NOMO-1 treated with dmso at 0.1 percent for 144 hours (cell line): Measurements from ENCODE around the gene LRP2BP.
A peak's percentile ranks its signal among the peaks of the same experiment; 100 is the strongest.

ENCODE experiments used
- DNase-seq: peaks from one replicate; lab custom pipeline; 2025; ENCODE audit not compliant: unreplicated experiment; lab: John Stamatoyannopoulos, UW

LRP2BP gene

DNA sequence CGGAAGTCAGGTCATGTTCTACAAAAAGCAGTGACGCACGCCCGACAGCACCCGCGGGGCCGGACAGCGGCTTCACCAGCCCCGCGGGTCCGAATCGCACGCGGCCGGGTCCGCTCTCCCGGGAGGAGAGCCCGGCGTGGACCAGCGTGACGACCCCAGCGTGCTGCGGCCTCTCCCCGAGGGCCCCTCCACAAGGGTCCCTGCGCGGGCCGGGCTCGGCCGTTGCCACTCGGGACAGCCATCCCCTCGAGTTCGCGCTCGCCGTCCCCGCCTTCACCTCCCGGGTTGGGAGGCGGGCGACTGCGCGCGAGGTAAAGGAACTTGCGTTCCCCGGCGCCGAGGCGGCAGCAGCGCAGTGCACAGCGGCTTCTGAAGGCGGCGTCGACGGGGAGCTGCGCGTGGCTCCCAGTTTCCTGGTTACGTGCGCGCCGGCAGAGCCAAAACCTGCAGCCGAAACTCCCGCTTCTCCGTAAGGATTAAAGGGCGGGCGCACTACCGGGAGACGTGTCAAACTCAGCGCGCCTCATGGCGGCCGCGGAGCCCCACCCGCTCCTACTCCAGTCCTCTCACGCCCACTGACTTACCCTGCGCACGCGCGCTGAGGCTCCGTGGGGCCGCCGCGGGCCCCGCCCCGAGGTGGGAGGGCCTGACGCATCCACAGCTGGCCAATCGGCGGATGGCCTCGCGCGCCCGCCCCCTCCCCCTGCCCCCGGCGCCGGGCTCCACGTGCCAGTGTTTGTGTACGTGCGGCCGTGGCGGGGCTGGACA is 416 bp upstream of the LRP2BP start:
- DNase-seq = peak; percentile 92

DNA sequence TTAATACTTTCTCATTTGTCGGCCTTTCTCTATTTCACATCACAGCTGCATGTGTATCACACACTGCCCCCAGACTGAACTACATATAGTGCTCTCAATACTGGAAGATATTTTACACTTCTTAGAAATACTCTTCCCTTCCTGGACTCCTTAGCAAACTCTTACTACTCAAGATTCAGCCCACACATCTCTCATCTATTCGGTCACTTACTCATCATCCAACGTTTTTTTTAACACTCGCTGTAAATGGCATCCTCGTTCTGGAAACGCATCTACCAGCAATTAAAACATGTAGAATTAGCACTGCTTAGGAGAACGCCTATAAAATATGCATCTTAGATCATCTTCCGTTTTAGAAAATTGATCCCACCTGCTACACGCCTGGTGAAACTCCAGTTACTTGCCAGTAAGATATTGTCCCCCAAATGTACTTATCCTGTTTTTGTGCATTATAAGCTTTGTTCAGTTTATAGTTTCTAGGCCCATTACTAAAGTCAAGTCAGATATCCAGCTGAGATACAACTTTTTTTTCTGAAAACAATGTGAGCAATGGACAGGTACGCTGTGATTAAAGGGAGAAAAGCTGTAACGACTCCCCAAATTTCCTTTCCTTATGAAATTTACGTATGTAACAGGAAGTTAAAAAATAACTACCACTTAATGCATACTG is 1.0 kb downstream of the LRP2BP start:
- no peak for DNase-seq

DNA sequence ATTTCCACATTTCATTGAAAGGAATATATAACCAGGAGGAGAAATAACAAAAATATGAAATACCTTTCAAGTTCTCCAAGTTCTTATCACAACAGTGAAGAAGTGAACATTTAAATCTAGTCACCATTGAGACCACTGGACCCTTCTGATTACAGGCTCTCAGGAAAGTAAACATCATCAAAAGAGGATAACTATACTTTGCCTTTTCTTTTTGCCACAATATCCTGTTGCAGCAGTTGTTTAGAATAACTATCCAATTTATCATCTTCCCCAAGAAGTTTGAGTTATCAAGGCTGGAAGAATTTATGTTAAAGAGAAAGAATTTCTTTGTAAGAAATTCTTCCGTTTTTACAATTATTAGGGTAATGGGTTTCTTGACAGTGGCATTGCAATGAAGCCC is 3.6 kb downstream of the LRP2BP start:
- DNase-seq = no peak

DNA sequence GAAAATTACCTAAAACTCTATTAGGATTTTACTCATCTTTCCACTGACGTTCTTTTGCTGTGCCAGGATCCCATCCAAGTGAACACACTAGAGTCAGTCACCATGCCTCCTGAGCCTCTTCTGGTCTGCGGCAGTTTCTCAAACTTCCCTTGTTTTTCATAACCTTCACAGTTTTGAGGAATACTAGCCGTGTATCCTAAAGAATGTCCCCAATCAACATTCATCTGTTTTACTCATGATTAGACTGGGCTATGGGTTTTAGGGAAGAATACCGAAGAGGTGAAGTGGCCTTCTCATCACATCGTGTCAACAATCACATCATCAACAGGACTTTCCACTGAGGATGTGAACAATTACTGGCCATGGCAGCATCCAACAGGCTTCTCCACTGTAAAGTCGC is 4.8 kb downstream of the LRP2BP start:
- DNase-seq = no peak

DNA sequence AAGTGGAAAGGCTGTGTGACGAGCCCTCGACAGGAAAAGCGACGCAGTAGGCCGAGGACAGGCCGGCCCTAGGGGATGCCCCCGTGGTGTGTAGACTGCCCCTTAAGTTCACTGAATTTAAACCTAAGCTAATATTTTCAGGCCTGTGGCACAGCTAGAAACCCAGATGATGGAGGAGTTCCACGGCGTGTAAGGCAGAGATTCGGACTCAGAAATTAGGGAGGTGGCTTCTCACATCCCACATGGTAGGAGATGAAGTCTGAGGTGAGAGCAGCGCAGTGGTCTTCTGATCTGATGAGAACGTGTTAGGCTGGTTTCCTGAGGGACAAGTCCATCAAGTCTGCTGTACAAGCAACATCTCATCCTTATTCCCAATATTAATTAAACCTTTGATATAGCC is 7.8 kb downstream of the LRP2BP start:
- no peak for DNase-seq

DNA sequence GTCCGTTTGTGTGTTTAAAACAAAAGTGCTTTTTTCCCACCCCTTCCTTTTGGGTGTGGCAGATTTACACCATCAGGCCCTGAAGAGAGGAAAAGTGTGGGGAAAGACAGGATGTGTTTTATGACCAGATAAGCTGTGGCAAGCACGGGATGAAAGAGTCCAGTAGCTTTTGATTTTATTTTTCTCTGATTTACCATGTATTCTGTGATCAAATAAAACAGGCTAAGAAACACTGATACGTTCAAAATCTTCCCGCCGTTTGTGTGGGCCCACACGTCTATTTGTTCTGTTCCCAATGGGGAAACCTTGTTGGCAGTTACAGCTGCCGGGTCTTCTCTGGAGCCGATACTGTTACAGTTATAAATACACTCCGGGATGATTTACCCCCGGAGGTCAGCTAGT is 10.8 kb downstream of the LRP2BP start:
- DNase-seq = no peak

DNA sequence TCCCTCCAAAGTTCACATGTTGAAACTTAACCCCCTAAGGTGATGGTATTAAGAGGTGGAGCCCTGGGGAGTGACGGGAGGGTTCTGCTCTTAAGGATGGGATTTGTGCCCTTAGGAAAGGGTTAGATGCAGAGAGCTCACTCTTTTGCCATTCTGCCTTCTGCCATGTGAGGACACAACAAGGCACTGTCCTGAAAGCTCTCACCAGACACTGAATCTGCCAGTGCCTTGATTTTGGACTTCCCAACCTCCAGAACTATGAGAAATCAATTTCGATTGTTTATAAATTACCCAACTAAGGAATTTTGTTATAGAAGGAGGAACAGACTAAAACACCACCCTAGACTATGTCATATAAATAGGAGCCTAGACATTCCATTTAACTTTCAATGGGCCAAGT is 11.7 kb downstream of the LRP2BP start:
- DNase-seq = no peak

DNA sequence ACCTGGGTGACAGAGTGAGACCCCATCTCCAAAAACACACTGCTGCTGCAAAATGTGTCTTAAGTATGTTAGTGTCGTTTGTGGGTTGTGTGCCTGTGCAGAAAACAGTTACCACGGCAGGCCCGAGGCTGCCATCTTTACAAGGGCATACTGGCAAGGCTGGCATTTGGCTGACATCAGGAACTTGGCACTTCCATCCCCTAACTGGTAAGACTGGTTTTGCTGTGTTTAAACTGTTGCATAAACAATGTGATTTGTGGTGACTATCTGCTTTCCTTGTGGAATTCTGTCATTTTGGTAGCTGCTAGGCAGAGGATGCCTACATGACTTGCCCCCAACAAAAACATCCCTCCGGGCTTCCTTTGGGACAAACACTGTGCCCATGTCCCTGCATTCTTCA is 12.3 kb downstream of the LRP2BP start:
- no peak for DNase-seq

DNA sequence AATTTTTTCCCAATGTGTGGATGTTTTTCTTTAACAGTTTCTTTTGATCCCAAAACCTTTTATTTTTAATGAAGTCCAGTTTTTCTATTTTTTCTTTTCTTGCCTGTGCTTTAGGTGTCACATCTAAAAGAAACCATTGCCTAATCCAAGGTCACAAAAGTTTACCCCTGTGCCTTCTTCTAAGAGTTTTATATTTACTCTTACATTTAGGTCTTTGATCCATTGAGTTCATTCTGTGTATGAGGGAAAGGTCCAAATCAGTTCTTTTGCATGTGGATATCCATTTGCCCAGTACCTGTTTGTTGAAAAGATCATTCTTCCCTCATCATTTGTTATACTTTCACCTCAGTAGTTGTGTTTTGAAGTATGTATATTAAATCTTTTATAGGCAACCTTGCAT is 13.0 kb downstream of the LRP2BP start:
- no peak for DNase-seq

DNA sequence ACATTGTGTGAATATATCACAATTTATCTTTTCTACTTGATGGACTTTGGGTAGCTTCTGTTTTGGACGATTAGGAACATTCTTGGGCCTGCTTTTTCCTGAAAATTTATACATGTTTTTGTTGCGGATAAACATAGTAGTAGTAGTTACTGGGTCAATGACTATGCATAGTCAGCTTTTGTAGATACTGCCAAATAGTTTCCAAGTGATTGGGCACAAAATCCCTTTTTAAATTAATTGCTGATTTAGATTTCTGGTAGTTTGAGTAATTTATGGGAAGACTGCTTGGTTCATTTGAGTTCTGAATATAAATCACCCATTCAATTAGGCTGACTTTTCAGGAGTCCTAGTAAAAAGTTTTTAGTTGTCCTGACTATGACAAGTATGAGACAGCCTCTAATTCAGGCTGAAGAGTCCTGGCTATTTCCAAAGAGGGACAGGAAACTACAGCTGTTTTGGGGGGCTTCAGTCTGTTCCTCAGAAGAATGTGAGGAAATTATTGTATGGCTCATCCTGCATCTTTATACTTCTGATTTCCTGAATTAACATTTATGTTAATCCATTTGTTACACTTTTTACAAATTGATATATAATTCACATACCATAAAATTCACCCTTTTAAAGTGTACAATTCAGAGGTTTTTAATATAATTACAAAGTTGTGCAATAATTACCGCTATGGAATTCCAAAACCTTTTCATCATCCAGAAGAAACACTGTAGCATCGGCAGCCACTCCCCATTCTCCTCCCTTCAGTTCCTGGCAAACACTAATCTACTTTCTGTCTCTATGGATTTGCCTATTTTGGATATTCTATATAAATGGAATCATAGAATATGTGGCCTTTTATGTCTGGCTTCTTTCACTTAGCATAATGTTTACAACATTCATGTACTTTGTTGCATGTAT is 14.2 kb downstream of the LRP2BP start:
- DNase-seq = no peak

DNA sequence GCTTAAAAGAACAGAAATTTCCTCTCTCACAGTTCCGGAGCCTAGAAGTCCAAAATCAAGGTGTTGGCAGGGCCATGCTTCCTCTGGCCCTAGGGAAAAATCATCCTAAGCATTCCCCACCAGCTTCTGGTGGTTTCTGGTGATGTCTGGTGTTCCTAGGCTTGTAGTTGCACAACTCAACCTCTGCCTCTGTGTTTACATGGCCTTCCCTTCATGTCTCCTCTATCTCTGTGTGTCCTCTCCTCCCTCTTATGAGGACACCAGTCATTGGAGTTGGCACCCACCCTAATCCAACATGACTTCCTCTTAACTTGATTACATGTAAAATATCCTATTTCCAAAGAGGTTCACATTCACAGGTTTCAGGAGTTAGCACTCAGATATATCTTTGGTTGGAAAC is 15.4 kb downstream of the LRP2BP start:
- DNase-seq = no peak

DNA sequence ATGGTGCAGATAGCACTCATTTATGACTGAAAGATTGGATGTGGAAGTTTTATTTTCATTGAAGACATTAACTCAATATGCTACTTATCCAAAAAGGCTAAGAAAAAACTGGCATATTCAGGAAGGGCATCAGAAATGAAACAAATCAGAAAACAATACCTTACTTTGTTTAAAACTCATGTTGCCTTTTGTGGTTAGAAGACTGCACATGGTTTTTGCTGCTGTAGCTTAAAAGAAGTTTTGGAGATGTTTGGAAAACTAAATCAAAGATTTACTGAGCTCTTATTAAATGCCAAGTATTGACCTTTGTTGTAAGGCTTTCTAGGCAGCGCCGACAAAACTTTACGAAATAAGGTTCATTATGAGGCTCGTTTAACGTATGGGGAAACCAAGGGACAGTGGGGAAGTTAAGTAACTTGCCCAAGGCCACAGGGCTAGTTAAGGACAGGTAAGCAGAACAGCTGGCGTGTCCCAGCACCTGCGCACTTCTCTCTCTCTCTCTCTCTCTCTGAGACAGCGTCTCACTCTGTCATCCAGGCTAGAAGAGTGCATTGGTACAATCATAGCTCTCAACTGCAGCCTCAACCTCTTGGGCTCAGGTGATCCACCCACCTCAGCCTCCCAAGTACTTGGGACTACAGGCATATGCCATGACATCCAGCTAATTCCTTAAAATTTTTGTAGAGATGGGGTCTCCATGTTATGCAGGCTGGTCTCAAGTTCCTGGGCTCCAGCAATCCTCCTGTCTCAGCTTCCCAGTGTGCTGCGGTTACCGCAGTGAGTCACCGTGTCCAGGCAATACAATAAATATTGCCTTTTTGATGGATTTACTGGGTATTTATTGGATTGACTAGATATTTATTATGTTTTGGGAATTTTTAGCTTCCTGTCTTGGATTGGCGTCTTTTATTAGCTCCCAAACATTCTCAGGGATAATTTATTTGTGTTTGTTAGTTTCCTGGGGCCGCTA is 16.1 kb downstream of the LRP2BP start:
- DNase-seq = no peak

DNA sequence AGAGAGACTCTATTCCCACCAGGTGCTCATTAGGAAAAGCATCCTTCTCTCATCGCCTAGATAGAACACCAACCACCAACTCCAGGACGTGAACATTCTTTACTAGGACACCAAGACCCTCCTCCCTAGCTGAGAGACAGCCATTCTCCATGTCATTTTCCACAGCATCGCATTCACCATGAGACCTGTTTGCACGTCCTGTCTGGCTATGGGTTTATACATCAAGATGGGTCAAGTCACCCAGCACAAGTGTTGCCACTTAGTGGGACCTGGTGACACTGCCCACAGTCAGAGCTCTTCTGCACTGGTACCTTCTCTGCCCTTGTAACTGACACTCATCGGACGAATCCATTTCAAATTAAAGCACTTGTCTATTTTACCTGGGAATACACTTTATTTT is 17.5 kb downstream of the LRP2BP start:
- no peak for DNase-seq

DNA sequence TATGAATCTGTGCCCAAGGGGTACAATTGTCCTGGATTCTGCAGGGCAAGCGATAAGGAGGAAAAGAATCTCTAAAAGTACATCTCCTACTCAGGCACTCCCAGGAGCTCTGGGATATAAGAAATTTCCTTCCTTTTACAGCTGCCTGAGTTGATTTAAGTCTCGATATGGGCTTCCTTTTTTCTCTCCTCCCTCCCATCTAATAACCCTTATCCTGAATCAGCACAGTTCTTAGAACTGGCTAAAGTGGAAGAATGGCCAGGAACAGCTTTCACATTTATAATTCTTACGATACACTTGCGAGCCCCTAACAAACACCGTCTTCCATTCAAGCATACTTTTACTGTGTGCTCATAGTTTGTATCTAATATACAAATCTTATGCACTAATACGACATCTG is 21.2 kb downstream of the LRP2BP start:
- DNase-seq = no peak

DNA sequence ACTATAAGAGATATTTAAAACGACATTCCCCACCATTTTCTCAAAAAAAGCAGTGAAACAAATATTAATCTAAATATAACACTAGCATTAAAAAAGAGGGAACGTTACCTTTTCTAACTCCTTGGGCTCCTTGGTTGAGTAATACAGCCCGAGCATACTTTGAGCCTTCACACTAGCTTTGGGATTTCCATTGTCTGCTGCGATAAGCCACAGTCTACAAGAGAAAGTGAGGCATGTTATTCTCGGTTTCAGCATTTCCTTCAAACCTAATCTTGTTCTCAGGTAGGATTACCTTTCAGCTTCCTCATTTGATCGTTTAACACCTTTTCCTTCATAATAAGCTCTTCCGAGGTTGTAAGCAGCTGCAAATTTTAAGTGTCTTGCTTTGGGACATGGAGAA is 21.7 kb downstream of the LRP2BP start:
- no peak for DNase-seq

DNA sequence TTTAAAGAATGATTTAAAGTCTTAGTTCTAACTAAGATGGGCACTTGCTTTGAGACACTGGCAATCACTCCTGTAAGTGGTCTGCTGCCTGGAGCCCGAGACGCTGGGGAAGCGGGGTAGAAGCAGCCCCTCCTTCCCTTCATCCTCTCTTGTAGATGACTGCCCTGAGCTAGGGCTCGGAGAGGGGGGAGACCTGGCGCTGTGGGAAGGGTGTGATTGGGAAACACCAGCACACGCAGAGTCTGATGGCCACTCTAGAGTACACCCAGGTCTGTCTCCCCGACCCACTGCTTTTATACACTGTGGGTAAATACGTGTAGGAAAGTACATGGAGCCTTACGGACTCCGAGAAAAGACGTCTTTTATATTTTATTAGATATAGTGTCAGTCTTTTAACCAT is 24.0 kb downstream of the LRP2BP start:
- DNase-seq = no peak

DNA sequence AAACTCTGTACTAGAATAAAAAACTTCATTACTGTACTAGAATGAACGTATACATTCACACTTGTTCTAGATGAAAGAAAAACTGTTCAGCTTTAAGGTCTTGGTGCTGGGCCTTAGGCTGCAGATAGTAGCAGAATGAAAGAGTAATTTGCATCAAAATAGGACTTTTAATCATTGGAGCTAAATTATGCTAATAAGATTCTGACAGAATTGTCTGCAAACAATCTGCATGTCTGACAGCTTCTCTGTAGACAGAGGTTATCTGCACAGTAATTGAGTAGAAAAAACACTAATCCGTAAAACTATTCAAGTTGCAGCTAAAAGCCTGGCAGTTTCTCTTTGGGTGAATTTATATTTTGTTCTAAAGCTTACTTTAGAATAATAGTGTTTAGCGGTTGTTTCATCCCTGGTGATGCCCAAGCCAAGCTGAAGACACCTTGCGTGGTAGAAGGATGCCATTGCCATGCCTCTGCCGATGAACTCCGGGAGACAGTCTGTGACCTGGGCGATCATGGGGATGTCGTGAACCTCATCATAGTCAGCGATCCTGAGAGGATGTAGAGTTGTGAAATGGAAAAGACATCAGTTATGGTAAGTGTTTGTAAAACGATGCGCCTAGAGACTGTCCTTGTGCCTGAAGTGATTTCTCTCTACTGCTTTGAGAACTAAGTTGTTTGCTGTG is 25.3 kb downstream of the LRP2BP start:
- DNase-seq = no peak

DNA sequence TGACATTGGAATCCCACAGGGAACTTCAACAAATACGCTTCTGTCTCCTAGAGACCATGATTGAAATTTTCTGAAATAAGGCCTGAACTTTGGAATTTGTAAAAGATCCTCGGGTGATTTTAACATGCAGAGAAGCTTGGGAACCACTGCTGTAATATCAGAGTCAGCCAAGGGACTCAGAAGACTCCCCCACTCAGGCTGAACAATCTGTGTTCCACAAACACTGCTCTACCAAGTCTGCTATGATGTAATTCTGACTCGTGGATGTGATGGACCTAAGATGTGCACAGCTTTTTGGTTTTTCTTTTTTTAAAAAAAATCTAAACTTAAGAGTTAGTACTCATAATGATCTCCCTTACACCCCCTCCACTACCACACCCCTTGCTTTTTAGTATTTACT is 26.0 kb downstream of the LRP2BP start:
- no peak for DNase-seq

DNA sequence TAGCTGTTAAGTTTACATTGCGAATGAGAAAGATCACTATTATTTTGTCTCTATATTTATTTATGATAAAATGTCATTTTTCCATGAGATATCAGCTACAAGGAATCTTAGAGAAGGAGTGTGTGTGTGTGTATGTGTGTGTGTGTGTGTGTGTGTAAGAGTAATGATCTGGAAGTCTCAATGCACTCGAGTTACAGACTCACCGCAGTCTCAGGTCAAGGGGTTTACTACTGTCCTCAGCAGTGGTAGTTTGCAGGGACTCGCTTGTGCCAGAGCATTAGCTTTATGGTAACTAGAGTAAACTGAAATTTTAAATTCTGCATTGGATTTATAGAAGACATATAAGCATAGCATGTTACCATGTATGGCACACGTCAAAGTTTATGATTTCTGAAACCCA is 30.8 kb downstream of the LRP2BP start:
- DNase-seq = no peak

DNA sequence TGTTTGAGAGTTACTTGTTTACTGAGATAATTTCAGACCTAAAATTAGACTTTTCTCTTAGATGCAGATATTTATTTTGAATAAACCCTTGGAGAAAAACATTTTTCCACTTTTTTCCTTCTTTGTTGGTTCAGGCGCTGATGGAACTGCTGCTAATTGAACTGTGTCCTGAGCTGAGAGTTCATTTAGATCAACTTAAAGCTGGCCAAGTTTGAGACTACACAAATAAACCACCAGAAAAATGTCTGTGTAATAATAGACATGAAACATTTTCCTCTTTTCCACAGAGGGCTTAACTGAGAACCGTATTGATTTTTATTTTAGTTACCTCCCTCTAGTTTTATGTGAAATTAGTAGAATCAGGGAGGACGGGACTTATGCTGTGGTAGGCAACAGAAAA is 32.5 kb downstream of the LRP2BP start:
- DNase-seq = no peak
